HL-60/S4 treated with phorbol 12-myristate 13-acetate at 8.2 ng/mL for 4 days and 3 days (cell line): ENCODE results near the gene SMYD4.

Experiments
- in situ Hi-C: fragments of 300-500 bp; cut with MboI; formaldehyde crosslinking; loops from 2 replicates; pipeline ENCODE4 v1.15.0; 2022; ENCODE audit warnings: low sequenced_read_pairs

The SMYD4 gene

GRCh38 chr17:1735418-1735817, 94.3 kb downstream of the SMYD4 start:
- in situ Hi-C loops = no loop called here

- in situ Hi-C loops = no loop called here
Observed at GRCh38 chr17:1733759-1734158, 95.9 kb downstream of the SMYD4 start.

DNA sequence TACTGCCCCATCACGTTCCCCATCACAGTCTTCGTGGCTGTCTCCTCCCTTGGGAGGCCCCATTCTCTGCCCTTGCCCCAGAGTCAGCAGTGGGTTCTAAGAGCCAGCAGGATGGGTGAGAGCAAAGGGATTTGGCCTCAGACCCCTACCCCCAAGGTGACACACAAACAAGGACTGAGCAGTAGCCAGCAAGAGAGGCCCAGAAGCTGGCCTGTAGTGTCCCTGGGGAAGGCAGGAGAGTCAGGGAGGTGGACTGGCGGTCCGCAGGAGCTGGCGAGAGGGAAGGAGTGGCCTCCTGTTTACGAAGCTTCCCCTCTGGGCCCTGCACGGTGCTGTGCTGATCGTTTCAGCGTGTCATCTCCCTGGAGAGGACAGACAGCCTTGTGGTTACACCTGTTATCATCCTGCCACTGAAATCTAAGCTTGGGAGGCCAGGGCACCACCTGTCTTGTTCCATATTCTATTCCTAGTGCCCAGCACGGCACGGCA, 96.8 kb downstream of the SMYD4 start:
- in situ Hi-C loops = no loop called here

- in situ Hi-C loops = no loop called here
Observed at GRCh38 chr17:1732241-1732832, 97.4 kb downstream of the SMYD4 start.

DNA sequence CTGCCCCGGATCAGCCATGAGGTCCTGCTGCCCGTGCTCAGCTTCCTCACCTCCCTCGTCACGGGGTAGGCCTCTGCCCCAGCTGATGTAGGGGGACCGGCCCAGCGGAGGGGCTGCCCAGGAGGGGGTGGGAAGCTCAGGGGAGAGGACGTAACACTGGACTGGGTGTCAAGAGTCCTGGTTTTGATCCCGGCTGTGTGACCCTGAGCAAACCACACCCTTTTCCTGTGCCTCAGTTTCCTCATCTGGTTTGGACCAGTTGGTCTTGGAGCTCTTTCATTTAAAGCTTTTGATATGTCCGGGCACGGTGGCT, 98.6 kb downstream of the SMYD4 start:
- in situ Hi-C loops = no loop called here

DNA sequence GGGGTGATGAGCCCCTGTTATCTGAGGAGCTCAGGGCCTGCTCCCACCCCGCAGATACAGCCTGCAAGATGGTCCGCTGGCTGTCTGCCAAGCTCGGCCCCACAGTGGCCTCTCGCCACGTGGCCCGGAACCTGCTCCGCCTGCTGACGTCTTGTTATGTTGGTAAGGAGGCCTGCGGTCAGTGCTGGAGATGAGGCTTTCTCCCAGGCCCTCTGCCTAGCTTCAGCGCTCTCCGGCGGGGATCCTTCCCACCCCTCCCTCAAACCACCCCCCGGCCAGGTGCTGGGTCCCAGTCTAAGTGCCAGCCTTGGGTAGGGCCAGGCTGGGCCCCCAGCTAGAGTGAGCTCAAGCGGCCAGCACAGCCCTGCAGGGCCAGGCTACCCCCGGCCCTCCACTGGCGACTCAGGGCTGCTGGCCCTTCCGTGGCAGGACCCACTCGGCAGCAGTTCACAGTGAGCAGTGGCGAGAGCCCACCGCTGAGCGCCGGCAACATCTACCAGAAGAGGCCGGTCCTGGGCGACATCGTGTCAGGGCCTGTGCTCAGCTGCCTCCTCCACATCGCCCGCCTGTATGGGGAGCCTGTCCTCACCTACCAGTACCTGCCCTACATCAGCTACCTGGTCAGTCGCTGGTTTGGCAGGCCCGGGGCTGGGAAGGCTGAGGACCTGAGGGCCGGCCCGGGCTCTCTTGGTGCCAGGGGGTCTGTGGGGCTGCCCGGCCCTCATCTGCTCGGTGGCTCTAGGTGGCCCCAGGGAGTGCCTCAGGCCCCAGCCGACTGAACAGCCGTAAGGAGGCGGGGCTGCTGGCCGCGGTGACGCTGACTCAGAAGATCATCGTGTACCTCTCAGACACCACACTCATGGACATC, 99.1 kb downstream of the SMYD4 start:
- in situ Hi-C loops = no loop called here

DNA sequence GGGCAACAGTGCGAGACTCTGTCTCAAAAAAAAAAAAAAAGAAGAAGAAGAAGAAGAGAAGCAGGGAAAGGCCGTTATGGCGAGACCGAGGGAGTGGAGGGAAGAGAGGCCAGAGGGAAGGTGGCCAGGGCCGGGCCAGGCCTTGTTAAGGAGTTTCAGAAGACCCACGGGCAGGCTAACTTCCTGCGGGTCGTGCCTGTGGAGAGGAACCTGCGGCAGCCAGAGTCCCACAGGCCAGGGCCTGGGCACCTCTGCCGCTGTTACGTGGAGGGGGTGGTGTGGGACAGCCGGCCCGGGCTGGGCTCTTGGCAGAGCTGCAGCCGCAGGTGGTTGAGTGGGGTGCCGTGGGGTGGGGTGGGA, 99.8 kb downstream of the SMYD4 start:
- in situ Hi-C loops = no loop called here
